CD4-positive, alpha-beta T cell treated with Interleukin-4 for 4 hours (primary cell): ENCODE measurements around the gene PCCA.
"Not testable (repeated sequence)": the region's sequence is repeated elsewhere in the genome, so short reads cannot be mapped to it uniquely, and the experiment has no call there.

Experiments
- DNase-seq: peaks from one replicate; pipeline ENCODE4 v3.0.0-alpha.2; 2020

The PCCA gene

DNA sequence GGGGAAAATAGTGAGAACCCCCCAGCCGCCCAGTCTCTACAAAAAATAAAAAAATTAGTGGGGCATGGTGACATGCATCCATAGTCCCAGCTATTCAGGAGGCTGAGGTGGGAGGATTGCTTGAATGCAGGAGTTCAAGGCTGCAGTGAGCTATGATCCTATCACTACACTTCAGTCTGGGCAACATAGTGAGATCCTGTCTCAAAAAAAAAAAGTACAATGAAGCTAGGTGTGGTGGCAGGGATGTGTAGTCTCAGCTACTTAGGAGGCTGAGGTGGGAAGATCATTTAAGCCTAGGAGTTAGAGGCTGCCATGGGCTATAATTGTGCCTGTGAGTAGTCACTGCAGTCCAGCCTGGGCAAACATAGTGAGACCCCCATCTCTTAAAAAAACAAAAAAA is 8.9 kb downstream of the PCCA start:
- DNase-seq, result no peak

DNA sequence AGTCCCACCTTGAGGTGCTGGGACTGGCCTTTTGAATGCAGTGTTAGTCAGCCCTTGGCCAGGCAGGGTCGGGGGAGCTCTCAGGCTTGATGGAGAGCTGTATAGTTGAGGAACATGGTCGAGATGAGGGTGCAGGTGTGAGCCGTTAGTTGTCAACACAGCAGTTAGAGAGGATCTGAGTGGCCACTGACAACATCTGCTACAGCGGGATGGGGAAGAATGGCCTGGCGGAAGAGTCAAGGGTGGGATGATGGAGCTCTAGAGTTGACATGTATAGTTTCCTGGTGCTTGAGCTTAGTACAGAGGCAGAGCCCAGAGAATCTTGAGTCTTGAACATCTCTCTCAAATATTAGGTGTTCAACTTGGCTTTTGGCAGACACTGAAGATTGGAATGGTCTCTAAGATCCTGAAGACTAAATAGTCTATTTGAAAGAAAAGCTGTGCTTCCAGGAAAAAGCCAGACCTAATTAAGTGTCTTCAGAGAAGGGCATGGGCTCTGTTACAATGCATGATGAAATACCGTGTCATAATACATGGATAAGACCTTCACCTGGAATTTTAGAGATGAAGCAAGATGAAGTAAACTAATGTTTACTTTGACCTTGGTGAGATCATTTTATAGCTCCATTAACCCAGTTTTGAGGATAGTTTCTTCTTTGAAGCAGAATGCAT is 9.7 kb downstream of the PCCA start:
- no peak for DNase-seq

DNA sequence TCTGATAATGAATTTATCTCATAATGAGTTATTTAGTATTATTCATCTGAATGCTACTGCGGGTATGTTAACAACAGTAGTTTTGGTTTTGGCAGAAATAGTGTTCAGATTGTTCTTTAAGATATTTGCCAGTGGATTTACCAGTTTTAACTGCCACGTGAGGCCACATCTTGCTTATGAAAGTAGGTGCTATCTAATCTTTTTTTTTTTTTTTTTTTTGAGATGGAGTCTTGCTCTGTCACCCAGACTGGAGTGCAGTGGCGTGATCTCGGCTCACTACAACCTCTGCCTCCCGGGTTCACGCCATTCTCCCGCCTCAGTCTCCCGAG is 10.2 kb downstream of the PCCA start:
- not testable (repeated sequence) for DNase-seq

DNA sequence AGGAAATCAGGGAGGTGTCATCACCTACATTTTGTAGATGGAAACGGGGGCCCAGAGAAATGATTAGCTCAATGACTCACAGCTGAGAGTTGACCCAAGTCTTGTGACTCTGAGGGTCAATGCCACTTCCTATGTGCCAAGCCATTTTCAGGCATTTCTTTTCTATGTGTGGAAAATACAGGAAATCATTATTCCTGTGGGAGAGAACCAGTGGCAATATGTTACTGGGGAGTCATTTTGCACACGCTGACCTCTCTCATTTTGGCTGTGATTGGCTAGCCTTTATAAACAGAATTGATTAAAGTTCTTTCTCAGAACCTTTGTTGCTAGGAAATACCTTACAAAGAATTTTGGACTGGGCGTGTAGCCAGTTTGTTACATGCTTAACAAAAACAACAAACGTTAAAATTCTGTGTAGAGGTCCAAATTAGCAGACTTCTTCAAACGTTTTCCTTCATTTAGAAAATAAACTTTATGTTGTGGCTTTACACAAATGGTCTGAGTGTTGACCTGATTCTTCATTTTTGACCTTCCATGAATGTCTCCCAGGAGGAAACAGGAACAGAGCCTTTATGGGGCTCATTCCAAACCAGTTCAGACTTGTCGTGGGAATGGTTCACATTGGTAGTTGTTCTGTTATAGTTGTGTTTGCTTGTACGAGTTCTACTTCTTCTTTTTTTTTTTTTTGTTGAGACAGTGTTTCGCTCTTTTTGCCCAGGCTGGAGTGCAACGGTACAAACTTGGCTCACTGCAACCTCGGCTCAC is 11.4 kb downstream of the PCCA start:
- no peak for DNase-seq

DNA sequence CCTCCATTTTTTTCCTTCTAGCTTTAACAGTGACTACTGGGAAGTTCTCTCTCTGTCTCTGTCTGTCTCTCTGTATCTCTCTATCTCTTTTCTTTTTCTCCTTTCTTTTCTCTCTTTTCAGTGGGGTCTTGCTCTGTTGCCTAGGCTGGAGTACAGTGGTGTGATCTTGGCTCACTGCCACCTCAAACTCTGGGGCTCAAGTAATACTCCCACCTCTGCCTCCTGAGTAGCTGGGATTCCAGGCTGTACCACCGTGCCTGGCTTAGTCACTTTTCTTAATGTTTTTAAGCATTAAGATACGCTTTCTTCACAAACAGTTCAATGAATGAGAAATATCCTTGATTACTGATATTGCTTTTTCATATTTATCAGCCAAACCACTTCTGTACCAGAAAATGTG is 13.1 kb downstream of the PCCA start:
- DNase-seq, result no peak

DNA sequence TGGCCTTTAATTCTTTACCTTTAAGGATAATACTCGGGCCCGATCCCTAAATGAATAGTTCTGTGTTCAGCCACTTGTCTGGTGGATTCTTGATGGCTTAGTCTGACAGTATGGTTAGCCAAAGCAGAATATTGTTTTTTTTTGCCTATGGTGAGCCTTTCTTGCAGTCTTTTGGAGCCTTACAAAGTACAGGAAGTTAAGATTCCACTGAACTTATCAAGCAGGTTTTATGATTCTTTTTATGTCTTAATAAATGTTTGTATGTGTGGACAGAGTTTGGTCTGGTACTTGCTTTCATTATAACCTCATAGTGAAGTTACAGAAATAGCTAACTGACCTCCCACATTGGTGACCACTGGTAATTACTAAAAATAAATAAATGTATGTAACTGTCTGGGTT is 17.1 kb downstream of the PCCA start:
- no peak for DNase-seq

DNA sequence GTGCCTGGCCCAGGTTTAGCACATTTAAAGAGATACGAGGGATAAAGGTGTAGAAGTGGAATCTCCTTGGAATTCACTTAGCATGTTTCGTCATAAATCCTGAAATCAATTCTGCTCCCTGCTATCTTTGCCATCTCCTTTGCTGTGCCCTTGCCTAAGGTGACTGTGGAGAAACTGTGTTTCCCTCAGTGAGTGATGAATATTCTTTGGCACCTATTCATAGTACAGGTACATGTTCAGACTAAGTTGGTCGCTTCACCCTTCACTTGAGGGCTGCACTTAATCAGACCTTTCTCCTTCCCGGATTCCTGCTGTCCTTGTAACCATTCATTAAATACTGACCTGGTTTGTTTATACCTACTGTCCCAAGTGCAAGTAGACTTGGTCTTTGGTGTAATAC is 17.8 kb downstream of the PCCA start:
- no peak for DNase-seq

DNA sequence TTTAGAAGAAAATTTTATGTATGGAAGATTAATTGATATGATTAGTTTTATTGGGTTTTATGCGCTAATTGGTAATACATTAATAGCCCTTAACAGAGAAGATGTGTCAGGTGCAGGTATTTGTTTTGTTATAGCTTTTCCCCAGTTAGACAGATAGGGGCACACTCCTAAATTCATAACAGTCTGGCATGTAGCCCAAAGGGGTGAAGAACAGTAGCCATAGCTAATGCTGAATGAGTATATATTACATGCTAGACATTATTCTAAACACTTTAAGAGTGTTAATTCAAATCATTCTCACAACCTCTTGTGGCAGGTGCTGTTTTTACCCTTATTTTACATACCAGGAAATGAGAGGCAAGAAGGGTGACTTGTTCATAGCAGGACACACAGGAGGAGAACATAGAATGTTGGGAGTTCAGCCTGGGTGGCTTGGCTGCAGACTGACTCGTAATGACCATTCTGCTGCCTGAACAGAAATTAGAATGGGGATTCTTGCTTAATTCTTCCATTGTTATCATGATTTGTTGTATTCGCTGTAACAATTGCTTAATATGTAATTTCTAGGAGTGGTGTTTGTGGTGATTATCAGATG is 20.1 kb downstream of the PCCA start:
- DNase-seq, result no peak

DNA sequence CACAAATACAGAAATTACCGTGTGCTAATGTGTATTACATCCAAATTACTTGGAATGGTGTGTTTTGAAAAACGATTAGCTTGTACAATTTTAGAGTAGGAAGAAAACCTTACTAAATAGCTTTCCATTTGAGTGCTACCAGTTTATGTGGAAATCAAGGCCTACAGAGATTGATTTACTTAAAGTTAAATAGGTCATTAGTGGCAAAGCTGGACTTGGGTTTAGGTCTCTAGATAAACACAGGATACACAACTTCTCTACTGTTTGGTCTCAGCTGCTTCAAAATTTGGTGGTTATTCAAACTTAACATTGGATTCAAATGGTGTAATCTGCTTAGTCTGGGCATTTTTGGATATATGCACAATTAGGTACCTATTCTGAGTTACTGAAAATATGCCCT is 21.4 kb downstream of the PCCA start:
- no peak for DNase-seq

DNA sequence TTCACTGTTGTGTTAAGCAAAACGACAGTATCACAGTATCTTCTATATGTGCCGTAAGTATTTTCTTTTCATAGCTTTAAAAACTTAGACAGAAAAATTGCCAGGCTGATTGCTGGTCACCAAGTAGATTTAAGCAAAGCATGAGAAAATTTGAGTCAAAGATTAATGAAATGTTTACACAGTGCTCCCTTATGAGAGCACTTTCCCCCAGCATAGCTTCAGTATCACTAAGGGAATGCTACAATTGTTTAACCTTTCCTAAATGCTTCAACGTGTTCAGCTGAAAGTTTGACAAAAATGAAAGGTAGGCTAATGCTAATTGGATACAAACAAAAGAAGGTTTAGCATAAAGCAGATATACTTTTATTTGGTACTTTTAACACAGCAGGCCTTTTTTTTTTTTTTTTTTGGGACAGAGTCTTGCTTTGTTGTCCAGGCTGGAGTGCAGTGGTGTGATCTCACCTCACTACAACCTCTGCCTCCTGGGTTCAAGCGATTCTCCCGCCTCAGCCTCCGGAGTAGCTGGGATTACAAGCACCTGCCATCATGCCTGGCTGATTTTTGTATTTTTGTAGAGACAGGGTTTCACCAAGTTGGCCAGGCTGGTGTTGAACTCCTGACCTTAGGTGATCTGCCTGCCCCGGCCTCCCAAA is 23.4 kb downstream of the PCCA start:
- DNase-seq, result no peak

DNA sequence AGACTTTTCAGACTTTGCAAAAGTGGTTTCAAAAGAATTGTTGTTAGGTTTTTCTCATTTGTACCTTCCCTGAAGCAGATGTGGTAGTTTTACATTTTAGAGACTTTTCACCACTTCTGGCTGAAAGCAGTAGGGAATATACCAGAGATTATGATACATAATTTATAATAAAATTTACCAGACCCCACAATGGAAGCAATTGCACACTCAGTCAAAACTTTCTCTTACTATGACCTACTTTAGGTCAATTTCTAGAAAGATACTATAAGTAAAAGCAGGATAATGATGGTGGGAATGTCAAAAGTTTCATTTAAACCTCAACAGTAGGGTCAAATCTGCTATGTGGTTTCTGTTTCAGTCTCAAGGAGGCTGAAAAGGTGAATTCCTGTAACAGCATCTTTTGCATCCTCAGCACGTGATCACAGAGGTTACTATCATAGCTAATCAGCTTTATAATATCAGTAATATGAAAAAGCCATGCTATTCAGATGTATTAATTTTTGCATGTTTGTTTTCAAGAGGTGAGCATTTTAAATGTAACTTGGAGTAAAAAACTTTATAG is 26.9 kb downstream of the PCCA start:
- DNase-seq, result no peak

DNA sequence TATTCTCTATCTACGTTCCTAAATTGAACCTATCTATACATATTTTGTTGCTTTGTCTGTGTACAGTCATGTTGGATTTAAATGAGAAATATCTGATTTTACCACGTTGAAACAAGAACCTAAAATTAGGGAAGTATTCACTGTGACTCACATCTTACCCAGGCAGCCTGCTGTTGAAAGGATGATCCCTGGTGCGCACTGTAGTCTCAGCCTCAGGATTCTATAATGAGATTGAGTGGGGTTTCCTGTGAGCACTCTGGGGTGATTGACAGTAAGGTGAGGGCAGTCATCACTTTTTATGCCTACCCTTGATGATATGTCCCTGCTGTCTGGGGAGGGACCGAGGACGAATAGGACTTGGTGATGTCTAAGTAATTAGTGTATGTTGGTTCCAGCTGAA is 35.4 kb downstream of the PCCA start:
- no peak for DNase-seq

DNA sequence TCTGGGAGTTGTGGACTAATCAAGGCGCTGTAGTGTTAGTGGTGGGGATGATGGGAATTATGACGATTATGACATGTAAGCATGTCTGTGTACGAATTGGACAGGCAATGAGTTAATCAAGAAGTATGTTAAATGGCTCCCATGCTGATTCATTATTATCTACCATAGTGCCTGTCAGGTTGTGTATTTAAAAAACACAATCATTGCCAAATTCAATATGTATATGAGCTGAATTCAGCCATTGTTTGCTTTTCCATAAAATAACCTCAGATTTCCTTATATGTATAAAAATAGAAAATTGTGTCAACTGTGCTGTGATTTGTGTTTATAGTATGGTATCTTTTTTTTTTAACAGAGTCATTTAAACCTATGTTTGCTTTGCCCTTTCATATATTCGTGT is 37.1 kb downstream of the PCCA start:
- no peak for DNase-seq

DNA sequence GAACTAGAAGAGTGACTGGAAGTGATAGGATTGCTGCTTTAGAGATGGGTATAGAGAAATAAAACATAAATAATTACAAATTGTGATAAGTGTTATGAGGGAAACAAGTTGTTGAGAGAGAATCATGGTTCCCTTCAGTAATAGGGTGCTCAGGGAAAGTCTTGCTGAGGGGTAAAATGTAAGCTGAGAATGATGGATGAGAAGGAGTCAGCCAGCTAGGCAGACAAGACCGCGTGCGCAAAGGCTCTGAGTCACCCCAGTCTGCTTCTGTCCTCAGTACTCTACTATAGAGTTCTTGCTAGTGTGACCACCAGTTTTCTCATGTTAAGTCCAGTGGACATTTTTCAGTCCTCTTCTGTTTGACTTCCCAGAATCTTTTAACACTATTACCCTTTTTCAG is 39.5 kb downstream of the PCCA start:
- DNase-seq, result no peak

DNA sequence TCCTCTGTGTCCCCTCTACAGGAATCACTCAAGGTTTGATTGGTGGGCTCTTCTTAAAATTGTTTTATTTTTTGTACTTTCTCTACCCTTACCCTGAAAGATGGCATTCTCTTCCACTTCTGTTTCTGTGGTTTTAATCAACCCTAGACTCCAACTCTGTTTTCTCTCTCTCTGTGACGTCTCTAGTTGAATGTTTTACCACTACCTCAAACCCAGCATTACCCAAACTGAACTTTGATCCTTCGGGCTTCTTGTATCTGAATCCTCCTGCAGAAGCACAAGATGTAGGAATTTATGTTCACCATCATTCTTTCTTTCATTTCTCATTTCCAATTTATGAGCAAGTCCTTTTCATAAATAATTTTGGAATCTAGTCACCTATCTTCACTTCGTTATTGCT is 39.9 kb downstream of the PCCA start:
- no peak for DNase-seq

DNA sequence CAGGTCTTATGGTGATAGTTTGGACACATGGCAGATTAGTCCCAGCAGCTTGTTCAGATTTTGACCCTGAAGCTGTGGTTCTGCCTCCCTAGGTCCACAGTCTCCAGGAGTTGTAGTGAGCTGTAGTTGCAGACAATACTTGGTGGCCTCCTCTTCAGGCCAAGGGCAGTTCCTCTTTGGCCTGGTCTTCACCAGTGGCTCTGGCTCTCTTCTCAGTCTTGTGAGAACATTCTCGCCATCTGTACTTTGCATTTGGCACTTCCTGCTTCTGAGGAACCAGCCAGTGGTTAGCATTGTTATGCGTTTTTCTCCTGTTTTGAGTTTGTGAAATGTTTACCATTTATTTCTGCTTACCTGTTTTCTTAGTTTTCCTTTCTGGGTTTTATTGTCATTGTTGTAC is 40.7 kb downstream of the PCCA start:
- no peak for DNase-seq

DNA sequence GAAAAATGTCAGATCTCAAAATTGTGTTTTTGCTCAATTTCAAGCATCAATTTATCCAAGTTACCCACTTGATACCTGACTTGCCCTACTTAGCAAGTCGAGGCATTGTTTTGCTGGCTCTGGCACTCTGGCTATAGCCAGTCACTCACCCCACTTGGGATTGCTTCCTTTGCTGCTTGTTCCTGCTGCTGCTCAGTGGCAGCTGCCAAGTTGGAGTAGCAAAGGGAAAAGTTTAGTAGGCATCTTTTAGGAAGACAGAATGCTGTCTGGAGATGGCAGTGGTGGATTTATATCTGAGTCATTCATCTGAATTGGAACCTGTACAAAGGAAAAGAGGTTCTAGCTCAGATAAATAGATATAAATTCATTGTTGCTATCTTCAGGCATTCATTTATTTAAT is 41.2 kb downstream of the PCCA start:
- no peak for DNase-seq

DNA sequence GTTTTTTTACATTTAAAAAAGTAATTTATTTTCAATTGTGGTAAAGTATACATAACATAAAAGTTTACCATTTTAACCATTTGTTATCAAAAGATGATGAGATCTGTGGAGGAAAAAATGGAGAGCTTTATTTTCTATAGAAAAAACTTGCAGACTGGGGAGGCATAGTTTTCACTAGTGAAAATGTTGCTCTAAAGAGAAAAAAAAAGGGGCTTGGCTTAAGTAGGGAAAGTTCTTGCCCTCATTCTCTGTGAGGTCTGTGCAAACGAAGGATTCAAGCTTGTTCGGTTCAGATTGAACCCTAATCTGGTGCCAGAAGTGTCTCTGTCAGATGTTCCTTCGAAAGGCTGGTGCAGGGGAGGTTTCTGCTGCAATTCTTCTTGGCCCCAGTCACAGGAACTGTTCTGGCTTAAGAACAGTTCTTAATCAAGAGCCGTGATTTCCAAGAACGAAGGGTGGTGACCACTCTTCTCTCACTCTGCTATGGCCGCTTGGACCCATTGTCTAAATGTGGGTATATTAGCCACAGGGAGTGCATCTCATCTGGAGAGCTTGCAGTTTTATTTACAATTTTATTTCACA is 42.1 kb downstream of the PCCA start:
- DNase-seq, result no peak

DNA sequence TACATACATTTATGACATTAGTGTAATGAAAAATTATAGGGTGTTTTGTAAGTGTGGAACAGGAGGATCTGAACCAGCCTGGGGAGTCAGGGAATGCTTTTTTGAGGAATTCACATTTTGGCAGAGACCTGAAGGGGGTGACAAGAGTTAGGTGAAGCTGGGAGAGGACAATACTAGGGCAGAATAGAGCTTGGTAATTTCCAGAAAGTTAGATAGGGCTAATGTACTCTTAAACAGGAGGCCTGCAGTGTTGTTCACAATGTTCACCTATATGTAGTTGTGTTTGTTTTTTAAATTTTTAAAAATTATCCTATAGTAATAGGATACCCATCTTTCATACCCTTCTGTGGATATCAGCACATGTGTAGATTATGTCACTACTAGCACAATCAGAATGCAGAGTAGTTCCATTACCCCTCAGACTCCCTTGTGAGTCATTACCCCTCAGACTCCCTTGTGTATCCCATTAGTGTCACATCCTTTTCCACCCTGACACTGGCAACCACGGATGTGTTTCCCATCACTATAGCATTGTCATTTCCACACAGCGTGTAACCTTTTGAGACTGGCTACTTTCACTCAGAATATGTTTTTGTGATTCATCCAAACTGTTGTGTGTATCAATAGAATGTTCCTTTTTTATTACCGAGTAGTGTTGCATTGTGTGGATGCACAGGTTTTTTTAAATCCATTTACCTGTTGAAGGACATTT is 43.1 kb downstream of the PCCA start:
- no peak for DNase-seq

DNA sequence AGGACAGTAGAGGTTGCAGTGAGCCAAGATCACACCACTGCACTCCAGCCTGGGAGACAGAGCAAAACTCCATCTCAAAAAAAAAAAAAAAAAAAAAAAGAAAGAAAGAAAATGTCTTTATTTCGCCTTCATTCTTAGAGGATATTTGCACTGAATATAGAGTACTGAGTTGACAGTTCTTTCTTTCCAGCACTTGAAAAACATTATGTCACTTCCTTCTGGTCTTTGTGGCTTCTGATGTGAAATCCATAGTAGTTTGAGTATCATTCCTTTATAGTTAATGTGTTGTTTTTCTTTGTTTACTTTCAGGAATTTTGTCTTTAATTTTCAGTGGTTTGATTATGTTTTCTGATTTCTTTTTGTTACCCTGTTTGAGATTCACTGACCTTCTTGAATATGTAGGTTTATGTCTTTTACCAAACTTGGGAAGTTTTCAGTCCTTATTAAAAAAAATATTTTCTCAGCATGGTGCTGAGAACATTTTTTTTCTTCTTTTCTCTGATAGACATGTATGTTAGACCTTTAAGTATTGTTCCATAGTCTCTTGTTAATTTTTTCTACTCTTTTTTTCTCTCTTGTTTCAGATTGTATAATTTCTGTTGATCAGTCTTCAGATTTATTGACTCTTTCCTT is 50.1 kb downstream of the PCCA start:
- no peak for DNase-seq

DNA sequence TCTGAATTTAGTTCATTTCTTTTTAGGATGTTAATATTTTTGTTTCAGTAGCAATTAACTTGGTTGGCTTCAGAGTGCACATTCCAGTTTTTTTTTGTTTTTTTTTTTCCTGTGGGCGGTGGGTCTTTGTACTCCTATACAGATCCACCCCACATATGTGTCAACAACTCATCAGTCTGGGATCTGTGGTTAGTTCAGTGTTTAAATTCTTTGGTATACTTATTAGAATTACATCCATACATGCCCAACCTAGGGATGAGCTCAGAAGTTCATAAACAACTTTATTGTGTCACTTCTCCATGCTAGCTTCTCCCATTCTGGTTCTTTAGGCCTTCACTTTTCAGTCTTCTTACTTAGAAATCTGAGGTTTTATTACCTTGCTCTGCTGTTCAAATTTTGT is 50.9 kb downstream of the PCCA start:
- DNase-seq, result no peak

DNA sequence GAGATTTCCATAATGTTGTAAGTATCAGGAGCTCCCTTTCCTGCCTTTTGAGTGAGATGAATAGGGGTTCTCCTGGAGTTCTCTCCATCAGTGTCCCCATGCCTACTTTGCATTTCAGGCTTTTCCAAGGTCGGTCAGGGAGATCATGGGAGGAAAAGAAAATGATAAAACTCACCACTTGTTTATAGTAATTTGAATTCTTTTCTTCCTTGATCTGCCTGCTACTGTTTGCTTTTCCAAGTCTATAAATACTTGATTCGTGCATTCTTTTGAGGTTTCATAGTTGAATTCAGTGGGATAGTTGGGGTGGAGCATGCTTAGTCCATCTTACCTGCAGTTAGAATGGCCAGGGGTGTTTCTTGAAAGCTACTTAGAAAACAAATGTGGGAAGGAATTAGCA is 51.5 kb downstream of the PCCA start:
- no peak for DNase-seq
